Eye (tissue), 1 donor: ENCODE measurements around the gene DLGAP4.
"Not testable (repeated sequence)": the region's sequence is repeated elsewhere in the genome, so short reads cannot be mapped to it uniquely, and the experiment has no call there.

ENCODE experiments used
- DNase-seq: peaks from one replicate; pipeline ENCODE4 v3.0.0-alpha.2; 2015

The DLGAP4 gene

GRCh38 chr20:36355469-36356171, 49.5 kb downstream of the DLGAP4 start:
- DNase-seq = no peak

- no peak for DNase-seq
These were observed 53.7 kb downstream of the DLGAP4 start for GRCh38 chr20:36359668-36360406.

DNA sequence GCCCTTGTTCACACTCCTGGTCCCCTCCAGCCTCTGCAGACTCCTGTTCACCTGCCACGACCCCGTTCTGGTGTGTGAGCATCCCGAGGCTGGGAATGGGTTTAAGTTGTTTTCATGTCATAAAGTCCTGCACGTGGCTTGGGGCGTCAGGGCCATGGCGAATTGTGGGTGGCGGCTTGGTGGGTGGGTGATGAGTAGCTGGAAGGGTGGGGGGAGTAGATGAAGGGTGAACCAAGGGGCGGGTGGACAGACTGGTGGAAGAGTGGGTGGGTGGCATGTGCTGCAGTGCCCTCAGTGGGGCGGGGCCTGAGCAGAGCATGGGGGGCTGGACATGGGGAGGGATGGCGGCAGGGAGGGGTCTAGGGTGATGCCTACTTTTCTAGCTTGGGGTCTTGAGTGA, 54.3 kb downstream of the DLGAP4 start:
- DNase-seq = no peak

GRCh38 chr20:36361406-36361805, 55.3 kb downstream of the DLGAP4 start:
- DNase-seq = no peak

GRCh38 chr20:36362261-36362660, 56.1 kb downstream of the DLGAP4 start:
- DNase-seq = no peak

GRCh38 chr20:36362978-36363713, 57.0 kb downstream of the DLGAP4 start:
- DNase-seq = no peak

GRCh38 chr20:36364506-36364905, 58.4 kb downstream of the DLGAP4 start:
- no peak for DNase-seq

GRCh38 chr20:36366623-36367369, 60.7 kb downstream of the DLGAP4 start:
- DNase-seq = no peak

DNA sequence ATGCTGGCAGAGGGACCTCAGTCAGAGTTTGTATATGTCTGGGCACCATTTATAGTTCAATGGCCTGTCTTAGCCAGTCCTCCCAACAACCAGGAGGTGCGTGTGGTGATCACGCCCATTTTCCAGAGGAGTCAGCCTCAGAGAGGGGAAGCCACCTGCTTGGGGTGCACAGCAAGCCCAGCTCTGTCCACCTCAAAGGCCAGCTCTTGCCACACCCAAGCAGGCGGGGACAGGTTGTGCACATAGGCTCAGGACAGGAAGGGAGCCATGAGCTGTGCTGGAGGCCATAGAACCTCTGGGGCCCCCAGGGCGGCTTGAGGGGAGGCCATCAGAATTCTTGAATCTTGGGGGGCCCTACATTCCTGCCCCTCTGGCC, 61.2 kb downstream of the DLGAP4 start:
- DNase-seq = no peak

- DNase-seq = no peak
These were observed 62.0 kb downstream of the DLGAP4 start for GRCh38 chr20:36367907-36368799.

GRCh38 chr20:36368869-36369268, 62.7 kb downstream of the DLGAP4 start:
- DNase-seq = no peak

GRCh38 chr20:36369739-36370138, 63.6 kb downstream of the DLGAP4 start:
- no peak for DNase-seq

GRCh38 chr20:36370991-36371790, 65.1 kb downstream of the DLGAP4 start:
- DNase-seq = no peak

- DNase-seq = no peak
These were observed 66.5 kb downstream of the DLGAP4 start for GRCh38 chr20:36372666-36373065.

- DNase-seq = no peak
These were observed 67.0 kb downstream of the DLGAP4 start for GRCh38 chr20:36373089-36373488.

DNA sequence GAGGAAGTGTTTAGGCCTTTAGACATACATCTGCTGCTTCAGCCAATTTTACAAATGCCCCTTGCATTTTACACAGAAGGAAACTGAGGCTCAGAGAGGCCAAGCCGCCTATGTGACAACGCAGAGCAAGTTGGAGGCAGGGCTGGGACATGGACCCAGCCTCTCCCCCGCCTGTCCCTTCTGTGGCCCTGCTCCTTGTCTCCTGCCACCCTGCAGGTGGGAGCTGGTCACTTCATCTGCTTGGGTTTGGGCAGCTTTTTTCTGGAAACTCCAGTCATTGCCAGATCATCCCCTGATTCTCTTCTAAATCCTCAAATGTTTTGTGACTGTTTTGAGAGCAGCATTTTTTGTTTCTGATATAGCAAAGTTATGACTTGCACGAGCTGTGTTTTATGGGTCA, 68.9 kb downstream of the DLGAP4 start:
- DNase-seq = no peak

GRCh38 chr20:36377348-36378326, 71.5 kb downstream of the DLGAP4 start:
- DNase-seq = no peak

DNA sequence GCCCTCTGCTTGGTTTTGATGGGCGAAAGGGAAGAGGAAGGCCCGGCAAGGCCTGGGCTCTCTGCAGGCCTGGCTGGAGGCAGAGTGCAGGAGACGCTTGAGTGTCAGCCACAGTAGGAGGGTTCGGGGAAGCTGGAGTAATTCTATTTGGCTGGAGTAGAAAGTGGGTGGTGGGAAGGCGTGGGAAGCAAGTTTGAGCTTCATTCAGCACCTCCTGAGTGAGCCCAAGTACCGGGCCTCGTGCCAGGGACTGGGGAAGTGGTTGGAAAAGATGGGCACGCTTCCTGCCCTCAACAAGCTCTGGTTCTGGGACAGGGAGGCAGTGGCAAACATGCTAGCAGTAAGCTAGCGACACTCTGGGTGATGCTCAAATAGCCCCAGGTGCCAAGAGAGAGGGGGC, 72.5 kb downstream of the DLGAP4 start:
- no peak for DNase-seq

DNA sequence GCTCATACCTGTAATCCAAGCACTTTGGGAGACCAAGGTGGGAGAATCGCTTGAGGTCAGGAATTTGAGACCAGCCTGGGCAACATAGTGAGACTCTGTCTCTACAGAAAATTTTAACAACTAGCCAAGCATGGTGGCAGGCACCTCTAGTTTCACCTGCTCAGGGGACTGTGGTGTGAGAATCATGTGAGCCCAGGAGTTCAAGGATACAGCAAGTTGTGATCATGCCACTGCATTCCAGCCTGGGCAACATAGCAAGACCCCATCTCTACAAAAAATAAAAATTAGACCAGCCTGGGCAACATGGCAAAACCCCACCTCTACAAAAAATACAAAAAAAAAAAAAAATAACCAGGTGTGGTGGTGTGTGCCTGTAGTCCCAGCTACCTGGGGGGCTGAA, 73.8 kb downstream of the DLGAP4 start:
- DNase-seq = not testable (repeated sequence)
